ENCODE data around the gene TRIM33. TPM values are rescaled to one million over a fixed set of nuclear protein-coding genes. Genes with fewer than 3 reads are reported as not detected.

The TRIM33 gene
- total and polyA plus RNA-seq, 2 of the 13 experiments (the other 11 are each of a cell fraction or from before 2014, with no cell fraction given), result 35.5 to 42.2 TPM

DNA sequence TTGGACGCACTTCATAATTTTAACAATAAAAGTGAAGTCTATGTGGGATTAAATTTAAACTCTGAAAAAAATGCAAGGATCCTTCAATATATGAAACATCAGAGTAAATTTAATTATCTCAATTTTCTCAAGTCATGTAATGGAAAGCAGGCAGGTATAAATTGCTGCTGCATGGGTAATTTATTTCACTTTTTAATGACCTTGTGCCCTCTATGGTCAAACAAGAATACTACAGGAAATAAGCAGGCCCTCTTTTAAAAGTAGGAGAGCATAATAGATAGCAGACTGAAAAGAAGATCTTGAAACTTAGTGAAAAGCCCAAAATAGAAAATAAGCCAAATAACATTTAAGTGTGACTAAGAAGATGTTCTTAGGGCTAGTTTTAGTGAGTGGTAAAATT, 47.5 kb upstream of the TRIM33 start:
- ChIA-PET CTCF (ENCODE audit: low intra/inter-chr PET ratio, low total read pairs) (interaction anchor here (1.5 to 1.9 kb wide), 2 partner anchors 130 to 212 kb away, joined by 3 to 15 read pairs; no protein-coding TSS in a partner anchor), POLR2A (no interaction called here)
- no peaks in the 10 kb centered on the region for H3K79me2 ChIP-seq (ENCODE audit: insufficient read depth, low read length)
- in situ Hi-C loops (cut with HindIII; ENCODE audit: extremely low pct_ligation_motif_present, low pct_unique_long_range_greater_than_20kb), result loop anchor here (5.0 kb wide), 1 partner anchor 211 kb away; no protein-coding TSS in a partner anchor
- no peak overlapping the region for H3K27ac ChIP-seq (ENCODE audit: extremely low read length, insufficient read depth, low read length)
- no peak overlapping the region for H2AFZ ChIP-seq (ENCODE audit: low read length)
- H3K27me3 ChIP-seq (ENCODE audit: control insufficient read depth in 1 of 2, insufficient read depth in 2 of 2, low read length in 2 of 2), result no peaks in the 10 kb centered on the region
- DNase-seq (ENCODE audit: low spot score) (peak; percentile 18), ATAC-seq (peak; percentile 58; the same call in 1 of the 3 replicates), FAIRE-seq (no peak)
- no peak overlapping the region for H3K9ac ChIP-seq (ENCODE audit: insufficient read depth, low read depth, low read length)
- no peaks in the 10 kb centered on the region for H4K20me1 ChIP-seq (ENCODE audit: insufficient read depth, low read length)
- H3K9me3 ChIP-seq (ENCODE audit: low read length), result no peaks in the 10 kb centered on the region
- no peak overlapping the region for H3K4me2 ChIP-seq (ENCODE audit: low read depth, low read length)
- 60% methylated on average over 1 of the region's 1 CpG for WGBS (ENCODE audit: low lambda C conversion rate)
- no peak overlapping the region for H3K4me3 ChIP-seq (replicated peaks in 1 of 3; ENCODE audit: insufficient read depth in 1 of 3, low read depth in 2 of 3, low read length in 3 of 3)
- intact Hi-C loops (cut with micrococcal nuclease; ENCODE audit: unreplicated experiment), result loop anchor here (2.0 to 5.0 kb wide), 2 partner anchors 121 to 212 kb away; no protein-coding TSS in a partner anchor
- H3K36me3 ChIP-seq (replicated peaks in 1 of 2; ENCODE audit: control insufficient read depth in 1 of 2, insufficient read depth in 2 of 2, low read length in 2 of 2), result no peaks in the 10 kb centered on the region
- BruUV-seq (replicated peaks), result no TSS peak
- peaks cover 6% of the 10 kb centered on the region; the same call in 1 of the 2 replicates for H3K4me1 ChIP-seq (ENCODE audit: insufficient read depth, low read length)
- TF ChIP-seq, protein P1, sequence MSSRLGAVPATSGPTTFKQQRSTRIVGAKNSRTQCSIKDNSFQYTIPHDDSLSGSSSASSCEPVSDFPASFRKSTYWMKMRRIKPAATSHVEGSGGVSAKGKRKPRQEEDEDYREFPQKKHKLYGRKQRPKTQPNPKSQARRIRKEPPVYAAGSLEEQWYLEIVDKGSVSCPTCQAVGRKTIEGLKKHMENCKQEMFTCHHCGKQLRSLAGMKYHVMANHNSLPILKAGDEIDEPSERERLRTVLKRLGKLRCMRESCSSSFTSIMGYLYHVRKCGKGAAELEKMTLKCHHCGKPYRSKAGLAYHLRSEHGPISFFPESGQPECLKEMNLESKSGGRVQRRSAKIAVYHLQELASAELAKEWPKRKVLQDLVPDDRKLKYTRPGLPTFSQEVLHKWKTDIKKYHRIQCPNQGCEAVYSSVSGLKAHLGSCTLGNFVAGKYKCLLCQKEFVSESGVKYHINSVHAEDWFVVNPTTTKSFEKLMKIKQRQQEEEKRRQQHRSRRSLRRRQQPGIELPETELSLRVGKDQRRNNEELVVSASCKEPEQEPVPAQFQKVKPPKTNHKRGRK (CRISPR knock-in tag; IDR thresholded peaks at IDR 0.05), result no peak
- TF ChIP-seq ZKSCAN8 (CRISPR knock-in tag; IDR thresholded peaks at IDR 0.05; ENCODE audit: borderline replicate concordance) (no peak), SAFB2 (CRISPR knock-in tag; IDR thresholded peaks at IDR 0.05; ENCODE audit: borderline replicate concordance, low read depth) (no peak), BCL6 (CRISPR knock-in tag; IDR thresholded peaks at IDR 0.05) (no peak), MTA1 (CRISPR knock-in tag; IDR thresholded peaks at IDR 0.05; ENCODE audit: borderline replicate concordance) (no peak), STAG1 (CRISPR knock-in tag; IDR thresholded peaks at IDR 0.05) (peak; percentile 73), ZNF607 (CRISPR knock-in tag; IDR thresholded peaks at IDR 0.05; ENCODE audit: borderline replicate concordance) (no peak), REPIN1 (CRISPR knock-in tag; IDR thresholded peaks at IDR 0.05; ENCODE audit: borderline replicate concordance, low read depth) (no peak), TOE1 (CRISPR knock-in tag; IDR thresholded peaks at IDR 0.05) (no peak), HOXA3 (CRISPR knock-in tag; IDR thresholded peaks at IDR 0.05) (no peak), ATAD3A (CRISPR knock-in tag; IDR thresholded peaks at IDR 0.05) (no peak), ZC3H4 (CRISPR knock-in tag; IDR thresholded peaks at IDR 0.05; ENCODE audit: borderline replicate concordance) (no peak), ZNF260 (CRISPR knock-in tag; IDR thresholded peaks at IDR 0.05; ENCODE audit: borderline replicate concordance, low read depth) (no peak), KAT7 (CRISPR knock-in tag; IDR thresholded peaks at IDR 0.05; ENCODE audit: borderline replicate concordance) (no peak), SALL2 (CRISPR knock-in tag; IDR thresholded peaks at IDR 0.05) (no peak), ZNF703 (CRISPR knock-in tag; IDR thresholded peaks at IDR 0.05; ENCODE audit: borderline replicate concordance) (no peak)
- TF ChIP-seq, protein P2, sequence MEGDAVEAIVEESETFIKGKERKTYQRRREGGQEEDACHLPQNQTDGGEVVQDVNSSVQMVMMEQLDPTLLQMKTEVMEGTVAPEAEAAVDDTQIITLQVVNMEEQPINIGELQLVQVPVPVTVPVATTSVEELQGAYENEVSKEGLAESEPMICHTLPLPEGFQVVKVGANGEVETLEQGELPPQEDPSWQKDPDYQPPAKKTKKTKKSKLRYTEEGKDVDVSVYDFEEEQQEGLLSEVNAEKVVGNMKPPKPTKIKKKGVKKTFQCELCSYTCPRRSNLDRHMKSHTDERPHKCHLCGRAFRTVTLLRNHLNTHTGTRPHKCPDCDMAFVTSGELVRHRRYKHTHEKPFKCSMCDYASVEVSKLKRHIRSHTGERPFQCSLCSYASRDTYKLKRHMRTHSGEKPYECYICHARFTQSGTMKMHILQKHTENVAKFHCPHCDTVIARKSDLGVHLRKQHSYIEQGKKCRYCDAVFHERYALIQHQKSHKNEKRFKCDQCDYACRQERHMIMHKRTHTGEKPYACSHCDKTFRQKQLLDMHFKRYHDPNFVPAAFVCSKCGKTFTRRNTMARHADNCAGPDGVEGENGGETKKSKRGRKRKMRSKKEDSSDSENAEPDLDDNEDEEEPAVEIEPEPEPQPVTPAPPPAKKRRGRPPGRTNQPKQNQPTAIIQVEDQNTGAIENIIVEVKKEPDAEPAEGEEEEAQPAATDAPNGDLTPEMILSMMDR (CRISPR knock-in tag; IDR thresholded peaks at IDR 0.05), result peak; percentile 48; the same call in 1 of the 2 replicates
- TF ChIP-seq, protein P3, sequence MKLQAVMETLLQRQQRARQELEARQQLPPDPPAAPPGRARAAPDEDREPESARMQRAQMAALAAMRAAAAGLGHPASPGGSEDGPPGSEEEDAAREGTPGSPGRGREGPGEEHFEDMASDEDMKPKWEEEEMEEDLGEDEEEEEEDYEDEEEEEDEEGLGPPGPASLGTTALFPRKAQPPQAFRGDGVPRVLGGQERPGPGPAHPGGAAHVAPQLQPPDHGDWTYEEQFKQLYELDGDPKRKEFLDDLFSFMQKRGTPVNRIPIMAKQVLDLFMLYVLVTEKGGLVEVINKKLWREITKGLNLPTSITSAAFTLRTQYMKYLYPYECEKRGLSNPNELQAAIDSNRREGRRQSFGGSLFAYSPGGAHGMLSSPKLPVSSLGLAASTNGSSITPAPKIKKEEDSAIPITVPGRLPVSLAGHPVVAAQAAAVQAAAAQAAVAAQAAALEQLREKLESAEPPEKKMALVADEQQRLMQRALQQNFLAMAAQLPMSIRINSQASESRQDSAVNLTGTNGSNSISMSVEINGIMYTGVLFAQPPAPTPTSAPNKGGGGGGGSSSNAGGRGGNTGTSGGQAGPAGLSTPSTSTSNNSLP (IDR thresholded peaks at IDR 0.05; ENCODE audit: low read depth, low read length), result peak; percentile 29; the same call in 1 of the 2 replicates
